Mucosa of rectum (tissue), 2 donors: ENCODE data around the gene DGKH.

Source experiments
- H3K27ac ChIP-seq, 2 donors: one replicate each; pipeline ENCODE4 v1.7.0; 2013; ENCODE audit warnings: inconsistent platforms in 2 of 2, low read depth in 2 of 2, low read length in 2 of 2
- H3K27me3 ChIP-seq, 2 donors: one replicate each; pipeline ENCODE4 v1.7.0; 2013; ENCODE audit warnings: low read length in 2 of 2; ENCODE audit not compliant: control insufficient read depth in 2 of 2, insufficient read depth in 2 of 2
- H3K36me3 ChIP-seq, 2 donors: one replicate each; pipeline ENCODE4 v1.7.0; 2013; ENCODE audit warnings: low read length in 2 of 2; ENCODE audit not compliant: control insufficient read depth in 2 of 2, insufficient read depth in 2 of 2
- H3K4me1 ChIP-seq, 2 donors: one replicate each; pipeline ENCODE4 v1.7.0; 2013; ENCODE audit warnings: low read length in 2 of 2, mild to moderate bottlenecking in 1 of 2; ENCODE audit not compliant: control insufficient read depth in 2 of 2, insufficient read depth in 2 of 2
- H3K4me3 ChIP-seq, 2 donors: one replicate each; pipeline ENCODE4 v1.7.0; 2013; ENCODE audit warnings: low read length in 2 of 2
- H3K9ac ChIP-seq, 2 donors: one replicate each; pipeline ENCODE4 v1.7.0; 2013; ENCODE audit warnings: low read length in 2 of 2, low read depth in 1 of 2, mild to moderate bottlenecking in 1 of 2
- H3K9me3 ChIP-seq, 2 donors: one replicate each; pipeline ENCODE4 v1.7.0; 2013; ENCODE audit warnings: low read length in 2 of 2; ENCODE audit not compliant: control insufficient read depth in 2 of 2
- donor health status: healthy.
- donor health status: Normal muscosa, but diverticular disease.

The DGKH gene

DNA sequence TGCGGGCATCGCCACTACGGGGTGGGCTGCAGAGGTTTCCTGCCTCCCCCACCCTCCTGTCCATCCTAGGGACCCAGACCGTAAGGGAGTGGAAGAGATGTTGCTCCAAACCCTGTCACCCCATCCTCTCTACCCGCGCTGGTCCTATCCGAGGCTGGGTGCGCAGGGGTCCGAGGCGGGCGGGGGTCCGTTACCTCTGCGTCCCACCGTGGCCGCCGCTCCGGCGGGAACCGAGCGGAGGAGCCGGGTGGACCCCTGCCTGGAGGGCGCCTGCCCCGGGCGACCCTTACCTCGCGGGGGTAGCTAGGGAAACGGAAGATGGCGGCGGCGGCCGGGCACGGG, at the start of gene DGKH:
Gene DGKH (plus strand): TSS at position 307 of the 342 bp plus-strand sequence. CDS start 126 bp downstream, outside the sequence.
- Histone ChIP-seq H3K9me3 (no peaks in the 10 kb centered on the region), H3K9ac (peak within 1 kb of the TSS; percentile 79 to 90), H3K27me3 (no peaks in the 10 kb centered on the region), H3K4me1 (peaks cover 0 to 3% of the 10 kb centered on the region in 2 donors), H3K27ac (peak within 1 kb of the TSS; percentile 89 to 93), H3K36me3 (no peaks in the 10 kb centered on the region), H3K4me3 (peak within 1 kb of the TSS; percentile 91 to 94)

DNA sequence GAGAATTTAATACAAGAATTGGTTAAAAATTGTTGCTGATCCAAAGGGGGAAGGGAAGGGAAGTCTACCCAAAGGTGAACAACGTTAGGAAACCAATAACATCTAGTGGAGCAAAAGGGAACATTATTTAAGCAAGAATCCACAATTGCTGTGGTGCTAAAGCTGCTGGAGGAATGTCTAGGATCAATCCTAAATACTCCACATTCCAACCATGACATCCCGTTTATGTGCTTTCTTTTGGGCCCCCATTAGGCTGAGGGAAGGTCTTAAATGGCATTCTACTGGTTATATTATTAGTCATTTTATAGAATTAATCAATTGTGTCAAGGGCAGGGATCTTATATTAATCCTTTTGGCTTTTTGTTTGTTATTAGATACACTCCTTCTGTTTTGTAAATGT, 47.6 kb upstream of the DGKH start:
- H3K36me3 ChIP-seq, result no peaks in the 10 kb centered on the region
- no peaks in the 10 kb centered on the region for H3K4me1 ChIP-seq
- no peaks in the 10 kb centered on the region for H3K27me3 ChIP-seq
- H3K9me3 ChIP-seq, result no peaks in the 10 kb centered on the region
- H3K9ac ChIP-seq, result no peak overlapping the region
- H3K27ac ChIP-seq, result no peak overlapping the region
- no peak overlapping the region for H3K4me3 ChIP-seq

GRCh38 chr13:42001580-42001979, 46.9 kb upstream of the DGKH start:
- H3K27me3 ChIP-seq, result no peaks in the 10 kb centered on the region
- no peak overlapping the region for H3K9ac ChIP-seq
- H3K9me3 ChIP-seq, result no peaks in the 10 kb centered on the region
- no peaks in the 10 kb centered on the region for H3K4me1 ChIP-seq
- H3K36me3 ChIP-seq, result no peaks in the 10 kb centered on the region
- H3K4me3 ChIP-seq, result no peak overlapping the region
- H3K27ac ChIP-seq, result no peak overlapping the region

DNA sequence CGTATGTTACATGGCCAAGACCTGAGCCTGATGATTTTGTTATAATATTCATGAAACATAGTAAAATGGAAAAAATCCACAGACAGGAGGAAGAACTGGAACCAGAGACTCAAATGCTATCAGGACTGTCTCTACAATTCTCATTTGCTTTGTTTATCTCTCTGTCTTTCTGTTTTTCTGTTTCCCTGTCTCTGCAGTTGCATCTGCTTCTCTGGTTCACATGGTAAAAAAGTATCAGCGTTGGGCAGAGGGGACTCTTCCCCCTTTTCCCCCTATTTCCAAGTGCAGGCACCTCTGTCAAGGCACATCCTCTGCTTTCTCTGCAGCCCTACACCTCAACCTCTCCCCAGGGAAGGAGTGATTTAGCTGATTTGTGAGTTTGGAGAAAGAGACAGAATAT, 46.4 kb upstream of the DGKH start:
- H3K36me3 ChIP-seq, result no peaks in the 10 kb centered on the region
- H3K9ac ChIP-seq, result no peak overlapping the region
- H3K4me3 ChIP-seq, result no peak overlapping the region
- H3K27ac ChIP-seq, result no peak overlapping the region
- no peaks in the 10 kb centered on the region for H3K27me3 ChIP-seq
- H3K9me3 ChIP-seq, result no peaks in the 10 kb centered on the region
- no peaks in the 10 kb centered on the region for H3K4me1 ChIP-seq

GRCh38 chr13:42007844-42008243, 40.6 kb upstream of the DGKH start:
- H3K4me1 ChIP-seq, result no peaks in the 10 kb centered on the region
- H3K9me3 ChIP-seq, result no peaks in the 10 kb centered on the region

DNA sequence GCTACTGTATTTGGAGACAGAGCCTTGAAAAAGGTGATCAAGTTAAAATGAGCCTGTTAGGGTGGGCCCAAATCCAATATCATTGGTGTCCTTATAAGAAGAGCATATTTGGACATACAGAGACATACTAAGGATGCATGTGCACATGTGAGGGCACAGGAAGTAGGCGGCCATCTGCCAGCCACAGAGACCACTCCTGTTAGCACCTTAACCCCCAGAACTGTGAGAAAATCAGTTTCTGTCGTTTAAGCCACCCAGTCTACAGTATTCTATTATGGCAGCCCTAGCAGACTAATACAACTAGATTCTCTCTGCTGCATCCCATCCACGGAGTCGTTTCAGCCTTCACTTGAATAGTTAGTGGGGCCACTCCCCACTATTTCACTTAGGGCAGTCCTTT, 39.4 kb upstream of the DGKH start:
- no peak overlapping the region for H3K27ac ChIP-seq
- H3K9ac ChIP-seq, result no peak overlapping the region
- H3K36me3 ChIP-seq, result no peaks in the 10 kb centered on the region
- no peaks in the 10 kb centered on the region for H3K4me1 ChIP-seq
- H3K27me3 ChIP-seq, result no peaks in the 10 kb centered on the region
- no peaks in the 10 kb centered on the region for H3K9me3 ChIP-seq
- no peak overlapping the region for H3K4me3 ChIP-seq

More at GRCh38 chr13:42007844-42008243, 40.6 kb upstream of the DGKH start:
- Histone ChIP-seq H3K4me3 (no peak overlapping the region), H3K27me3 (no peaks in the 10 kb centered on the region), H3K36me3 (no peaks in the 10 kb centered on the region), H3K27ac (no peak overlapping the region), H3K9ac (no peak overlapping the region)

DNA sequence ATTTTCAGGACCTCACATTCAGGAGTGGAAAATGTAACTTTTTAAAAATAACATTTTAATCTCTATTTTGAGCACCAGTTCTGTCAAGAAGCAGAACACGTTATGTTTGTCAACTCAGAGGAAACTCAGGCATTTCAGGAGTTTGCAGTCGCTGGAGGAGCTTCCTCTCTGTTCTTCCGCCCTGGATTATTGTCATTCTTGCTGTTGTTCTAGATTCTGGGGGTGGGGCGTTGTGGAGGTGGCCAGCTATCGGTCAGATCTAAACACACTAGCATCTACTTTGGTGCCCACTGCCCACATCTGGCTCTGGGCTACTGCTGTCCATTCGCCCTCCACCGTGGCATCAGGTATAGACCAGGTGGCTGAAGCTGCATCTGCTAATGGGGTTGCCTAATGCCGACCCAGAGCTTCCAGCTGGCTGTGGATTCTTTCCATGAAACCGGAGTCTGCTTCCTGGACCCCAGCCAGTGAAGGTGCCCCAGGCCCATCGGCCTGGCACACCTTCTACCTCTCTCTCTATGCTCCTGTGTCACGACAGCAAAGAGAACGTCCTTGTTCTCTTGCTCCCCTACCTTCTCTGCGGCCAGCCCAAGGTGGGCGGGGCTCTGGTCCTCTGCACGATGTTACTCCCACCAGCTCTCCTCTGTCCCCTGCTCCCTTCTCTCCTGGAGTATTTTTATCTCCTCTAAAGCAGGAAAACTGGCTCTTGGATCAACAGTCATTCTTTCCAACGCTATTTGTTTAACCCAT, 36.7 kb upstream of the DGKH start:
- peak overlapping the region; percentile 14 to 43 for H3K4me3 ChIP-seq
- H3K27ac ChIP-seq, result no peak overlapping the region
- no peaks in the 10 kb centered on the region for H3K9me3 ChIP-seq
- H3K27me3 ChIP-seq, result no peaks in the 10 kb centered on the region
- no peaks in the 10 kb centered on the region for H3K36me3 ChIP-seq
- H3K4me1 ChIP-seq, result peaks cover 0 to 6% of the 10 kb centered on the region in 2 donors
- H3K9ac ChIP-seq, result no peak overlapping the region

- no peak overlapping the region for H3K27ac ChIP-seq
- H3K9me3 ChIP-seq, result no peaks in the 10 kb centered on the region
- no peaks in the 10 kb centered on the region for H3K27me3 ChIP-seq
- peaks cover 0 to 6% of the 10 kb centered on the region in 2 donors for H3K4me1 ChIP-seq
- no peak overlapping the region for H3K4me3 ChIP-seq
- H3K9ac ChIP-seq, result no peak overlapping the region
- H3K36me3 ChIP-seq, result no peaks in the 10 kb centered on the region
Observed at GRCh38 chr13:42014119-42014518, 34.3 kb upstream of the DGKH start.

DNA sequence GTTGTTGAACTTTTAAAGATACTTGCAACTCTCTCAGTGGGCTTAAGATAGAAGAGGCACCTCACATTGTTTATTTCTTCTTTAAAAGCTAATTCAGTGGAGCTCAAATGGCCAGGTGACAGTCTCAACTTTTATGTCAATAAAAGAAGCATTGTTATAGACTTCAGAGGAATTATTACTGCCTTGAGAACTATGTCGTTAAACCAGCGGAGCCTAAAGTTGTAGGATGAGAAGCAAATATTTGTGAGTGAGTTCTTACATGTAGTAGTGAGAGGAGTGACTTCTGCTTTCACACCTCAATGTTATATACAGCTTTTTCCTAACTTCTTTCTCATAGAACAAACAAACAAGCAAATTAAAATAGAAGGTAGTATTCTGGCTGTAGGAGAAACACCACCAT, 31.2 kb upstream of the DGKH start:
- H3K36me3 ChIP-seq, result no peaks in the 10 kb centered on the region

GRCh38 chr13:42021851-42022250, 26.6 kb upstream of the DGKH start:
- no peak overlapping the region for H3K4me3 ChIP-seq
- peaks cover 0 to 8% of the 10 kb centered on the region in 2 donors for H3K4me1 ChIP-seq
- no peaks in the 10 kb centered on the region for H3K9me3 ChIP-seq
- H3K9ac ChIP-seq, result no peak overlapping the region
- no peaks in the 10 kb centered on the region for H3K27me3 ChIP-seq
- H3K36me3 ChIP-seq, result no peaks in the 10 kb centered on the region
- no peak overlapping the region for H3K27ac ChIP-seq

More for the DNA sequence above, 31.2 kb upstream of the DGKH start:
- H3K27ac ChIP-seq, result no peak overlapping the region
- no peaks in the 10 kb centered on the region for H3K27me3 ChIP-seq
- H3K9ac ChIP-seq, result no peak overlapping the region
- no peaks in the 10 kb centered on the region for H3K9me3 ChIP-seq
- no peak overlapping the region for H3K4me3 ChIP-seq
- H3K4me1 ChIP-seq, result peaks cover 0 to 6% of the 10 kb centered on the region in 2 donors
